ENCODE results near the gene POP5.
"Not testable (repeated sequence)": the region's sequence is repeated elsewhere in the genome, so short reads cannot be mapped to it uniquely, and the experiment has no call there.

POP5 gene

DNA sequence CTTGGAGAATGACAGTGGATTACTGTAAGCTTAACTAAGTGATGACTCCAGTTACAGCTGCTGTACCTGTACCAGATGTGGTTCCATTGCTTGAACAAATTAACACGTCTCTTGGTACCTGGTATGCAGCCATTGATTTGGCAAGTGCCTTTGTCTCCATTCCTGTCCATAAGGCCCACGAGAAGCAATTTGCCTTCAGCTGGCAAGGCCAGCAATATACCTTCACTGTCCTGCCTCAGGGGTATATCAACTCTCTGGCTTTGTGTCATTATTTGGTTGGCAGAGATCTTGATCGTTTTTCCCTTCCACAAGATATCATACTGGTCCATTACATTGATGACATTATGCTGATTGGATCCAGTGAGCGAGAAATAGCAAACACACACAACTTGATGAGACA, 29.4 kb upstream of the POP5 start:
- no peaks in the 10 kb centered on the region for H3K9me3 ChIP-seq (ENCODE audit: control insufficient read depth, insufficient read depth, low read depth, low read length)
- no peaks in the 10 kb centered on the region for H3K4me1 ChIP-seq (ENCODE audit: control insufficient read depth, insufficient read depth, low read length)
- POLR2A ChIA-PET, result no interaction called here
- H3K36me3 ChIP-seq (ENCODE audit: control insufficient read depth in 2 of 2, insufficient read depth in 1 of 2, low read length in 2 of 2), result no peaks in the 10 kb centered on the region
- TF ChIP-seq, protein P1, sequence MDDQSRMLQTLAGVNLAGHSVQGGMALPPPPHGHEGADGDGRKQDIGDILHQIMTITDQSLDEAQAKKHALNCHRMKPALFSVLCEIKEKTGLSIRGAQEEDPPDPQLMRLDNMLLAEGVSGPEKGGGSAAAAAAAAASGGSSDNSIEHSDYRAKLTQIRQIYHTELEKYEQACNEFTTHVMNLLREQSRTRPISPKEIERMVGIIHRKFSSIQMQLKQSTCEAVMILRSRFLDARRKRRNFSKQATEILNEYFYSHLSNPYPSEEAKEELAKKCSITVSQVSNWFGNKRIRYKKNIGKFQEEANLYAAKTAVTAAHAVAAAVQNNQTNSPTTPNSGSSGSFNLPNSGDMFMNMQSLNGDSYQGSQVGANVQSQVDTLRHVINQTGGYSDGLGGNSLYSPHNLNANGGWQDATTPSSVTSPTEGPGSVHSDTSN (CRISPR knock-in tag; IDR thresholded peaks at IDR 0.05), result no peak
- TF ChIP-seq ZNF157 (tag by site-specific recombination; IDR thresholded peaks at IDR 0.05) (peak; percentile 96), ZNF121 (tag by site-specific recombination; IDR thresholded peaks at IDR 0.05) (no peak), GLI2 (tag by site-specific recombination; IDR thresholded peaks at IDR 0.05; ENCODE audit: borderline replicate concordance, low read depth) (no peak), TCF7L2 (IDR thresholded peaks at IDR 0.05; ENCODE audit: borderline replicate concordance, low read depth, low read length) (no peak), ZNF560 (tag by site-specific recombination; IDR thresholded peaks at IDR 0.05; ENCODE audit: borderline replicate concordance) (no peak)
- H3K27ac ChIP-seq (ENCODE audit: extremely low read depth, low read depth, low read length), result no peak overlapping the region
- no peak overlapping the region for H3K4me3 ChIP-seq (ENCODE audit: low read depth, low read length)
- CTCF ChIA-PET, result interaction anchor here (0.6 kb wide), 1 partner anchor 234 kb away, joined by 3 read pairs; no protein-coding TSS in a partner anchor

DNA sequence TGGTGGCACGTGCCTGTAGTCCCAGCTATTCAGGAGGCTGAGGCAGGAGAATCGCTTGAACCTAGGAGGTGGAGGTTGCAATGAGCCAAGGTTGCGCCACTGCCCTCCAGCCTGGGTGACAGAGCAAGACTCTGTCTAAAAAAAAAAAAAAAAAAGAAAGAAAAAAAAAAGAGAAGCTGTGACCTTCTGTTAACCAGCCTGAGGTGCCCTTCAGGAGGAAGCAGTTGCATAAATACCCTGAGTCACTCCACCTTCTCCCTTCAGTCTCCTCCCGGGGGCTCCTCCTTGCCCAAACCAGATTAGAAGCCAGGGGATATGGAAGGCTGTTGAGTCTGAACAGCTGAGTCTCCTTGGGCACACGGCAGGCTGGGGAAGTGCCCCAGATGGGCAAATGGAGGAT, 21.2 kb upstream of the POP5 start:
- H3K9me3 ChIP-seq (ENCODE audit: control insufficient read depth, insufficient read depth, low read depth, low read length); POLR2A ChIA-PET; H3K4me1 ChIP-seq (ENCODE audit: control insufficient read depth, insufficient read depth, low read length); H3K27ac ChIP-seq (ENCODE audit: extremely low read depth, low read depth, low read length); H3K4me3 ChIP-seq (ENCODE audit: low read depth, low read length); H3K36me3 ChIP-seq (ENCODE audit: control insufficient read depth in 2 of 2, insufficient read depth in 1 of 2, low read length in 2 of 2): not testable (repeated sequence)
- CTCF ChIA-PET, result interaction anchor here (0.8 to 1.9 kb wide), 3 partner anchors 10 to 47 kb away, joined by 3 to 9 read pairs (median 7); no protein-coding TSS in a partner anchor

DNA sequence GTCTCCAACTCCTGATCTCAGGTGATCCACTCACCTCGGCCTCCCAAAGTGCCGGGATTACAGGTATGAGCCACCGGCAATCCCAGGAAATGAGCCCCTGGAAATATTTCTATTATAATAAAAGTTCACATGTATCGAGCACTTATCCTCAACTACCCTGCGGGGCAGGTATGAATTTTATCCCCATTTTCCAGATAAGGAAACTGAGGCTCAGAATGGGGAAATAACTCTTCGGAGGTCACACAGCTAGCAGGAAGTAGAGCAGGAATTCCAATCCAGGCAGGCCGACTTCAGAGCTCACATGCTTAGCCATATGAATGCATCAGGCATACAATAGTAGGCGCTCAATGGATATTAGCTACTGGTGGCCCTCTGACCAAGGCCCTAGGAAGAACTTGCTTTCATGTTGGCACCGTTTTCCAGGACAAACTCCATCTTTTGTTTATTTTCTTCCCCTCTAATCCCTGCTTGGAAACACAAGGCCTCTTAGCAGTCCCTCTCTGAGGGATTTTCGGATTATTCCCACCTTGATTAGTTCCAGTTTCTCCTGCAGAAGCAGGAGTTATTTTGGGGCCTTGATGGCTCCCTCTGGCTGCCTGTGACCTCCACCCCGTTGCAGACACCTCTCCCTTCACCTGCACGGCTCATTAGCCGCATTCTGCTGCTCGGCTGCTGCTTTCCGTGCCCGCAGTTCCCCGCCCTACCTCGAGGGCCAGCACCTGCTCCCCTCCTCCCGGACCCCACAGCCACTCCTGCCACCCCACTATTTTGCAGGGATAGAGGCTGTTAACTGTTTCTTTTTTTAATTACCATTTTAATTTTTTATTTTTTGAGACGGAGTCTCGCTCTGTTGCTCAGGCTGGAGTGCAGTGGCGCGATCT, 18.7 kb upstream of the POP5 start:
- TF ChIP-seq, protein P2, sequence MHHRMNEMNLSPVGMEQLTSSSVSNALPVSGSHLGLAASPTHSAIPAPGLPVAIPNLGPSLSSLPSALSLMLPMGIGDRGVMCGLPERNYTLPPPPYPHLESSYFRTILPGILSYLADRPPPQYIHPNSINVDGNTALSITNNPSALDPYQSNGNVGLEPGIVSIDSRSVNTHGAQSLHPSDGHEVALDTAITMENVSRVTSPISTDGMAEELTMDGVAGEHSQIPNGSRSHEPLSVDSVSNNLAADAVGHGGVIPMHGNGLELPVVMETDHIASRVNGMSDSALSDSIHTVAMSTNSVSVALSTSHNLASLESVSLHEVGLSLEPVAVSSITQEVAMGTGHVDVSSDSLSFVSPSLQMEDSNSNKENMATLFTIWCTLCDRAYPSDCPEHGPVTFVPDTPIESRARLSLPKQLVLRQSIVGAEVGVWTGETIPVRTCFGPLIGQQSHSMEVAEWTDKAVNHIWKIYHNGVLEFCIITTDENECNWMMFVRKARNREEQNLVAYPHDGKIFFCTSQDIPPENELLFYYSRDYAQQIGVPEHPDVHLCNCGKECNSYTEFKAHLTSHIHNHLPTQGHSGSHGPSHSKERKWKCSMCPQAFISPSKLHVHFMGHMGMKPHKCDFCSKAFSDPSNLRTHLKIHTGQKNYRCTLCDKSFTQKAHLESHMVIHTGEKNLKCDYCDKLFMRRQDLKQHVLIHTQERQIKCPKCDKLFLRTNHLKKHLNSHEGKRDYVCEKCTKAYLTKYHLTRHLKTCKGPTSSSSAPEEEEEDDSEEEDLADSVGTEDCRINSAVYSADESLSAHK (tag by site-specific recombination; IDR thresholded peaks at IDR 0.05), result no peak
- no peak for TF ChIP-seq ZNF792 (tag by site-specific recombination; IDR thresholded peaks at IDR 0.05)
- CTCF ChIA-PET, result interaction anchor here (0.9 kb wide), 1 partner anchor 28 kb away, joined by 3 read pairs; no protein-coding TSS in a partner anchor
- no peak overlapping the region for H3K27ac ChIP-seq (ENCODE audit: extremely low read depth, low read depth, low read length)
- H3K9me3 ChIP-seq (ENCODE audit: control insufficient read depth, insufficient read depth, low read depth, low read length), result no peaks in the 10 kb centered on the region
- no peaks in the 10 kb centered on the region for H3K36me3 ChIP-seq (ENCODE audit: control insufficient read depth in 2 of 2, insufficient read depth in 1 of 2, low read length in 2 of 2)
- H3K4me1 ChIP-seq (ENCODE audit: control insufficient read depth, insufficient read depth, low read length), result no peaks in the 10 kb centered on the region
- H3K4me3 ChIP-seq (ENCODE audit: low read depth, low read length), result no peak overlapping the region
- POLR2A ChIA-PET, result interaction anchor here (0.7 to 1.1 kb wide), 2 partner anchors 18 to 361 kb away, joined by 3 read pairs; partner anchors contain the start of gene POP5

DNA sequence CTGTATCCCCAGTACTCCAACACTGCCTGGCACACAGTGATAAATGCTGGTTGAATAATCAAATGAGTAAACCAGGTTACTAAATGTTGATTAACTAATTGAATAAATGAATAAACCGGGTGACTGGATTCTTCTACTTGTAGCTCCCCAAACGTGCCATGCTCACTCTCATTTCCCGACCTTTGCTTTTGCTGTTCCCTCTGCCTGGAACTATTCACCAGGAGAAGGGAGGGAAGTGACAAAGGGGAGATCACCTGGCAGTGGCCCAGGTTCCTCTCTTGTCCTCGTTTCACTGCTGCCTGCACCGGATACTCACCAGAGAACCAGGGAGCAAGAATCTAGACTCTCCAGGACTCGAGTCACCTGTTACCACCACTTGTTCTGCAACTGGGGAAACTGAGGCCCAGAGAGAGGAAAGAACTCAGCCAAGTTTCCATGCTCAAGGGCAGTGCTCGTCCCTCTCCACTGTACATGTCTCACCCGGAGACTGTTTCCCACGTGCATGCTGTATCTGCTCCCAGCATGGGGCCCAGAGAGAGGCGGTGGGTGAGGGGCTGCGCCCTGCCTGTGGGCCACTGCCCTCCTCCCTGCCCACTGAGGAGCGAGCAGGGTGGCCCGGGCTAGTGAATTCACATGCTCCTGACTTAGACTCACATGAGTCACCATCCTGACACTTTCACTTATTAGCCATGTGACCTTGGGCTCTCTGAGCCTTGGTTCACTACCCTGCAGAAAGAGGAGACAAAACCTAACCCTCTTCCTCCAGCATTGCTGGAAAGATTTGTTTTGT, 17.7 kb upstream of the POP5 start:
- no peaks in the 10 kb centered on the region for H3K4me1 ChIP-seq (ENCODE audit: control insufficient read depth, insufficient read depth, low read length)
- H3K27ac ChIP-seq (ENCODE audit: extremely low read depth, low read depth, low read length), result no peak overlapping the region
- H3K4me3 ChIP-seq (ENCODE audit: low read depth, low read length), result no peak overlapping the region
- no peaks in the 10 kb centered on the region for H3K9me3 ChIP-seq (ENCODE audit: control insufficient read depth, insufficient read depth, low read depth, low read length)
- no peaks in the 10 kb centered on the region for H3K36me3 ChIP-seq (ENCODE audit: control insufficient read depth in 2 of 2, insufficient read depth in 1 of 2, low read length in 2 of 2)
- CTCF ChIA-PET, result interaction anchor here (0.9 to 1.6 kb wide), 2 partner anchors 16 to 50 kb away, joined by 3 to 9 read pairs; no protein-coding TSS in a partner anchor
- POLR2A ChIA-PET, result interaction anchor here (2.2 kb wide), 1 partner anchor 18 kb away, joined by 6 read pairs; the partner anchor contains the start of gene POP5
- TF ChIP-seq, protein P3, sequence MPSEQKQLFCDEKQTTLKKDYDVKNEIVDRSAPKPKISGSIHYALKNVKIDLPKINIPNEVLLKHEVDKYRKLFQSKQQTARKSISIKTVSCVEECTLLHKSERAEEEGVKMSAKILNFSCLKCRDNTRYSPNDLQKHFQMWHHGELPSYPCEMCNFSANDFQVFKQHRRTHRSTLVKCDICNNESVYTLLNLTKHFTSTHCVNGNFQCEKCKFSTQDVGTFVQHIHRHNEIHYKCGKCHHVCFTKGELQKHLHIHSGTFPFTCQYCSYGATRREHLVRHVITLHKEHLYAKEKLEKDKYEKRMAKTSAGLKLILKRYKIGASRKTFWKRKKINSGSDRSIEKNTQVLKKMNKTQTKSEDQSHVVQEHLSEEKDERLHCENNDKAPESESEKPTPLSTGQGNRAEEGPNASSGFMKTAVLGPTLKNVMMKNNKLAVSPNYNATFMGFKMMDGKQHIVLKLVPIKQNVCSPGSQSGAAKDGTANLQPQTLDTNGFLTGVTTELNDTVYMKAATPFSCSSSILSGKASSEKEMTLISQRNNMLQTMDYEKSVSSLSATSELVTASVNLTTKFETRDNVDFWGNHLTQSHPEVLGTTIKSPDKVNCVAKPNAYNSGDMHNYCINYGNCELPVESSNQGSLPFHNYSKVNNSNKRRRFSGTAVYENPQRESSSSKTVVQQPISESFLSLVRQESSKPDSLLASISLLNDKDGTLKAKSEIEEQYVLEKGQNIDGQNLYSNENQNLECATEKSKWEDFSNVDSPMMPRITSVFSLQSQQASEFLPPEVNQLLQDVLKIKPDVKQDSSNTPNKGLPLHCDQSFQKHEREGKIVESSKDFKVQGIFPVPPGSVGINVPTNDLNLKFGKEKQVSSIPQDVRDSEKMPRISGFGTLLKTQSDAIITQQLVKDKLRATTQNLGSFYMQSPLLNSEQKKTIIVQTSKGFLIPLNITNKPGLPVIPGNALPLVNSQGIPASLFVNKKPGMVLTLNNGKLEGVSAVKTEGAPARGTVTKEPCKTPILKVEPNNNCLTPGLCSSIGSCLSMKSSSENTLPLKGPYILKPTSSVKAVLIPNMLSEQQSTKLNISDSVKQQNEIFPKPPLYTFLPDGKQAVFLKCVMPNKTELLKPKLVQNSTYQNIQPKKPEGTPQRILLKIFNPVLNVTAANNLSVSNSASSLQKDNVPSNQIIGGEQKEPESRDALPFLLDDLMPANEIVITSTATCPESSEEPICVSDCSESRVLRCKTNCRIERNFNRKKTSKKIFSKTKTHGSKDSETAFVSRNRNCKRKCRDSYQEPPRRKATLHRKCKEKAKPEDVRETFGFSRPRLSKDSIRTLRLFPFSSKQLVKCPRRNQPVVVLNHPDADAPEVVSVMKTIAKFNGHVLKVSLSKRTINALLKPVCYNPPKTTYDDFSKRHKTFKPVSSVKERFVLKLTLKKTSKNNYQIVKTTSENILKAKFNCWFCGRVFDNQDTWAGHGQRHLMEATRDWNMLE (tag by site-specific recombination; conservative IDR thresholded peaks at IDR 0.05; ENCODE audit: low read depth), result no peak
- TF ChIP-seq ZNF473 (tag by site-specific recombination; IDR thresholded peaks at IDR 0.05) (no peak), ZNF10 (tag by site-specific recombination; IDR thresholded peaks at IDR 0.05) (no peak)
- TF ChIP-seq, protein P4, sequence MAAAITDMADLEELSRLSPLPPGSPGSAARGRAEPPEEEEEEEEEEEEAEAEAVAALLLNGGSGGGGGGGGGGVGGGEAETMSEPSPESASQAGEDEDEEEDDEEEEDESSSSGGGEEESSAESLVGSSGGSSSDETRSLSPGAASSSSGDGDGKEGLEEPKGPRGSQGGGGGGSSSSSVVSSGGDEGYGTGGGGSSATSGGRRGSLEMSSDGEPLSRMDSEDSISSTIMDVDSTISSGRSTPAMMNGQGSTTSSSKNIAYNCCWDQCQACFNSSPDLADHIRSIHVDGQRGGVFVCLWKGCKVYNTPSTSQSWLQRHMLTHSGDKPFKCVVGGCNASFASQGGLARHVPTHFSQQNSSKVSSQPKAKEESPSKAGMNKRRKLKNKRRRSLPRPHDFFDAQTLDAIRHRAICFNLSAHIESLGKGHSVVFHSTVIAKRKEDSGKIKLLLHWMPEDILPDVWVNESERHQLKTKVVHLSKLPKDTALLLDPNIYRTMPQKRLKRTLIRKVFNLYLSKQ (tag by site-specific recombination; IDR thresholded peaks at IDR 0.05; ENCODE audit: borderline replicate concordance), result no peak
